Fibroblast of the aortic adventitia (primary cell): ENCODE results near the gene UFD1. TPM values are rescaled to one million over a fixed set of nuclear protein-coding genes. Genes with fewer than 3 reads are reported as not detected.

ENCODE experiments used
- DNase-seq: peaks from one replicate; pipeline ENCODE4 v3.0.0-alpha.2; 2010; ENCODE audit warnings: low read depth
- H3K4me3 ChIP-seq: 2 replicates; pipeline ENCODE4 v1.5.1; 2011; ENCODE audit warnings: low read depth, mild to moderate bottlenecking, control low read depth, low read length, moderate library complexity
- total RNA-seq: library from RNA; depleted of rRNA; stranded (reverse); fragments of >200 nt; gene quantifications from 2 replicates; pipeline ENCODE4 v1.2.3, GENCODE V29; 2012; ENCODE audit warnings: low replicate concordance
- TF ChIP-seq, protein P1 (sequence below): IDR thresholded peaks from 2 replicates; pipeline ENCODE4 v1.5.1; 2011; ENCODE audit warnings: mild to moderate bottlenecking, low read length, control low read depth, inconsistent platforms; ENCODE audit not compliant: insufficient read depth

The UFD1 gene
- total RNA-seq, 1 donor = 70.8 TPM

GRCh38 chr22:19516378-19517170 is 37.6 kb upstream of the UFD1 start:
- TF ChIP-seq, protein P1, sequence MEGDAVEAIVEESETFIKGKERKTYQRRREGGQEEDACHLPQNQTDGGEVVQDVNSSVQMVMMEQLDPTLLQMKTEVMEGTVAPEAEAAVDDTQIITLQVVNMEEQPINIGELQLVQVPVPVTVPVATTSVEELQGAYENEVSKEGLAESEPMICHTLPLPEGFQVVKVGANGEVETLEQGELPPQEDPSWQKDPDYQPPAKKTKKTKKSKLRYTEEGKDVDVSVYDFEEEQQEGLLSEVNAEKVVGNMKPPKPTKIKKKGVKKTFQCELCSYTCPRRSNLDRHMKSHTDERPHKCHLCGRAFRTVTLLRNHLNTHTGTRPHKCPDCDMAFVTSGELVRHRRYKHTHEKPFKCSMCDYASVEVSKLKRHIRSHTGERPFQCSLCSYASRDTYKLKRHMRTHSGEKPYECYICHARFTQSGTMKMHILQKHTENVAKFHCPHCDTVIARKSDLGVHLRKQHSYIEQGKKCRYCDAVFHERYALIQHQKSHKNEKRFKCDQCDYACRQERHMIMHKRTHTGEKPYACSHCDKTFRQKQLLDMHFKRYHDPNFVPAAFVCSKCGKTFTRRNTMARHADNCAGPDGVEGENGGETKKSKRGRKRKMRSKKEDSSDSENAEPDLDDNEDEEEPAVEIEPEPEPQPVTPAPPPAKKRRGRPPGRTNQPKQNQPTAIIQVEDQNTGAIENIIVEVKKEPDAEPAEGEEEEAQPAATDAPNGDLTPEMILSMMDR = no peak
- no peak overlapping the region for H3K4me3 ChIP-seq
- no peak for DNase-seq

- TF ChIP-seq, protein P1 = no peak
- no peak for DNase-seq
- no peak overlapping the region for H3K4me3 ChIP-seq
Measured at GRCh38 chr22:19515654-19516377, 36.8 kb upstream of the UFD1 start.

DNA sequence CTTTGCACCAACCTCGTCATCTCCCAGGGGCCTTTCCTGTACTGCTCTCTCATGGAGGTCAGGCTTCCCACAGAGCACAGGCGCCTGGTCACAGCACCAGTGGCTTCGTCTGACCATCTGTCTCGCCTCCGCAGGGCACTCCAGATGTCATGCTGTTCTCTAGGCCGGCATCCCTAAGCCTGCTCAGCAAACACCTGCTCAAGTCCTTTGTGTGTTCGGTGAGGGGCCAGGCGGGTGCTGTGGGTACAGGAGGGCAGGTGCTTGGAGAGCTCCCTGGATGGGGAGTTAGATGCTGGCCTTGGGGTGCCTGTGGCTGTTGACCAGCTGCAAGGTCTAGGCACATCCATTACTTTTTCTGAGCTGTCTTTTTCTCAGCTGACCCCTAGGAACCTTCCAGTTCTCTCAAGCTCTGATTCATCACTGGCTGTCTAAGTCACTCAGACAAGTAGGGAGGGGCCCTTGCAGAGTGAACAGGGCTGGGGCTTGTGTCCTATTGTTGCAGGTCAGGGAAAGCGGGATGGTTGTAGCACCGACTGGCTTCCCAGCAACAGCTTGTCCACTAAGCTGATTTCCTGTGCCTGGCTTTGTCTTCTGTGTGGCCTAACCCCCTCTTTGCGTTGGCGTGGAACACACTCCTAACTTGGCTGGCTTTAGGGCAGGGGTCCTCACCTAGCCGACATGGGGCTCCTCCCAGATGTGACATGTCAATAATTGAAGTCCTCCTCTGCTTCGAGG is 36.0 kb upstream of the UFD1 start:
- no peak for DNase-seq
- no peak overlapping the region for H3K4me3 ChIP-seq
- TF ChIP-seq, protein P1 = no peak

DNA sequence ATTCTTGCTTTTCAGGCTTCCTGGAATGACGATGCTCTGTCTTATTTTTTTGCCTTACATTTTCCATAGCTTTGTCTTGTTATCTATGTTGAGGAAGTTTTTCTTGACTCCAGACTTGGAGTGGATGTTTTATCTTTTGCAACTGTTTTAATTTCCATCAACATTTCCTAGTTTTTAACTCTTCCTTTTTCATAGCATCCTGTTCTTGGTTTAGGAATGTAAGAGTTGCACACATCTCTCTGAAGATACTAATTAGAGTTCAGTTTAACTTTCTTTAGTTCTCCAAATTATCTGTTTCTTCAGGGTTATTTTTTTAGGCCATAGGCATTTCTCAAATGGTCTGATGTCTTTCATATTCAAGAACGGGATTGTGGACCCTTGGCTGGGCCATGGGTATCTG is 34.8 kb upstream of the UFD1 start:
- TF ChIP-seq, protein P1 = no peak
- H3K4me3 ChIP-seq = no peak overlapping the region
- no peak for DNase-seq

- DNase-seq = no peak
- TF ChIP-seq, protein P1 = no peak
- H3K4me3 ChIP-seq = no peak overlapping the region
Measured at GRCh38 chr22:19510919-19511341, 31.9 kb upstream of the UFD1 start.

DNA sequence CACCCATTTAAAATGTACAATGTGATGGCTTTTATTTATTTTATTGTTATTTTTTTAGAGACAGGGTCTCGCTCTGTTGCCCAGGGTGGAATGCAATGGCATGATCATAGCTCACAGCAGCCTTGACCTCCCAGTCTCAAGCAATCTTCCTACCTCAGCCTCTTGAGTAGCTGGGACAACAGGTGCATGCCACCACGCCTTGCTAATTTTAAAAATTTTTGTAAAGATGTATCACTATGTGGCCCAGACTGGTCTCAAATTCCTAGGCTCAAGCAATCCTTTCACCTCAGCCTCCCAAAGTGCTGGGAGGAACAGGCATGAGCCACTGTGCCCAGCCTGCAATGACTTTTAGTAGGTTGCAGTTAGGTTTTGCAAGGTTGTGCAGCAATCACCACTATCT is 30.9 kb upstream of the UFD1 start:
- TF ChIP-seq, protein P1 = no peak
- H3K4me3 ChIP-seq = no peak overlapping the region
- no peak for DNase-seq
